GM19239 (cell line): ENCODE results near the gene RUFY1.
"Not testable (repeated sequence)": the region's sequence is repeated elsewhere in the genome, so short reads cannot be mapped to it uniquely, and the experiment has no call there.

Source experiments
- DNase-seq: peaks from one replicate; pipeline ENCODE4 v3.0.0; 2011; ENCODE audit warnings: low spot score; ENCODE audit not compliant: insufficient read length
- FAIRE-seq: peaks from 2 replicates; lab custom pipeline; 2011; peaks lifted over from hg19 to GRCh38; lab: Jason Lieb, UNC

The RUFY1 gene

GRCh38 chr5:179649166-179649703 is 98.9 kb downstream of the RUFY1 start:
- DNase-seq, FAIRE-seq: not testable (repeated sequence)

- not testable (repeated sequence) for FAIRE-seq, DNase-seq
These were observed 99.9 kb downstream of the RUFY1 start for GRCh38 chr5:179650245-179650644.

GRCh38 chr5:179653135-179653534 is 102.8 kb downstream of the RUFY1 start:
- not testable (repeated sequence) for DNase-seq, FAIRE-seq

- FAIRE-seq: peak; percentile 93
- DNase-seq: not testable (repeated sequence)
These were observed 107.2 kb downstream of the RUFY1 start for GRCh38 chr5:179657302-179658178.

- not testable (repeated sequence) for DNase-seq, FAIRE-seq
These were observed 108.0 kb downstream of the RUFY1 start for GRCh38 chr5:179658179-179658856.
